NT2/D1 (cell line): ENCODE results near the gene GRB10.

Experiments
- SUZ12 ChIP-seq: IDR thresholded peaks from 2 replicates; pipeline ENCODE4 v1.6.1; 2011; ENCODE audit not compliant: insufficient read length, insufficient read depth; ENCODE audit errors: extremely low read depth
- YY1 ChIP-seq: IDR thresholded peaks from 2 replicates; pipeline ENCODE4 v1.6.1; 2011; ENCODE audit not compliant: insufficient read length, insufficient read depth
- ZNF274 ChIP-seq: IDR thresholded peaks from 2 replicates; pipeline ENCODE4 v1.6.1; 2011; ENCODE audit warnings: mild to moderate bottlenecking, low read depth, low read length

- TF ChIP-seq SUZ12, result no peak
- no peak for TF ChIP-seq YY1
- no peak for TF ChIP-seq ZNF274
Observed at GRCh38 chr7:50721661-50722259, 60.9 kb downstream of the GRB10 start.
